Spleen (tissue), 11 donors: ENCODE results near the gene DNMBP. TPM values are rescaled to one million over a fixed set of nuclear protein-coding genes. Genes with fewer than 3 reads are reported as not detected.
"Not testable (repeated sequence)": the region's sequence is repeated elsewhere in the genome, so short reads cannot be mapped to it uniquely, and the experiment has no call there.

ENCODE experiments used
- DNase-seq: peaks from one replicate; pipeline ENCODE4 v3.0.0-alpha.2; 2020
- H3K27ac ChIP-seq, 8 donors: fragments of 200-600 bp; sonication (generic) in 7 of 8; 1 replicate in 4 of 8; 2 replicates in 4 of 8; pipeline versions ENCODE4 v1.5.0 to v1.8.0; 2016 to 2021; ENCODE audit warnings: inconsistent platforms in 4 of 8, mild to moderate bottlenecking in 4 of 8, moderate library complexity in 1 of 8
- H3K27me3 ChIP-seq, 7 donors: fragments of 200-600 bp; sonication (generic) in 6 of 7; replicated peaks in 1 of 7; 1 replicate in 4 of 7; 2 replicates in 3 of 7; pipeline versions ENCODE4 v1.5.0 to v1.8.0; 2016 to 2021; ENCODE audit warnings: inconsistent platforms in 3 of 7, mild to moderate bottlenecking in 1 of 7
- H3K36me3 ChIP-seq, 6 donors: fragments of 200-600 bp; sonication (generic) in 5 of 6; 1 replicate in 4 of 6; 2 replicates in 2 of 6; pipeline versions ENCODE4 v1.5.0 to v1.8.0; 2016 to 2021; ENCODE audit warnings: inconsistent platforms in 2 of 6
- H3K4me1 ChIP-seq, 6 donors: fragments of 200-600 bp; sonication (generic) in 5 of 6; 1 replicate in 3 of 6; 2 replicates in 3 of 6; pipeline versions ENCODE4 v1.5.0 to v1.8.0; 2016 to 2021; ENCODE audit warnings: inconsistent platforms in 3 of 6
- H3K4me3 ChIP-seq, 8 donors: fragments of 200-600 bp; sonication (generic) in 7 of 8; 1 replicate in 4 of 8; 2 replicates in 4 of 8; pipeline versions ENCODE4 v1.5.0 to v1.8.0; 2016 to 2021; ENCODE audit warnings: inconsistent platforms in 4 of 8, mild to moderate bottlenecking in 4 of 8, moderate library complexity in 2 of 8
- H3K9me3 ChIP-seq, 8 donors: fragments of 200-600 bp; sonication (generic) in 7 of 8; 1 replicate in 4 of 8; 2 replicates in 4 of 8; pipeline versions ENCODE4 v1.5.0 to v1.8.0; 2016 to 2021; ENCODE audit warnings: inconsistent platforms in 4 of 8
- POLR2A ChIP-seq, 3 donors: fragments of 450-650 bp; IDR thresholded peaks; one replicate each; pipeline ENCODE4 v1.5.1; 2017; ENCODE audit warnings: antibody characterized with exemption in 3 of 3, mild to moderate bottlenecking in 1 of 3
- POLR2AphosphoS5 ChIP-seq, 3 donors: sonication (generic); formaldehyde crosslinking; IDR thresholded peaks; one replicate each; pipeline ENCODE4 v1.5.1; 2017; ENCODE audit warnings: antibody characterized with exemption in 3 of 3
- WGBS, 5 donors: extraction: QIAGEN DNeasy Blood & Tissue Kit in 3 of 5; methylation state at CpG; one replicate each; pipeline versions ENCODE4 v1.1.5 to v1.1.7; 2013 to 2018; 5-methylcytosine and 5-hydroxymethylcytosine counted together
- intact Hi-C: fragments of 100-400 bp; cut with DNase I; formaldehyde crosslinking; loops from one replicate; pipeline ENCODE4 v1.15.0; 2023; ENCODE audit warnings: low total_unique reads
- polyA plus RNA-seq, 3 donors: library from polyadenylated mRNA; stranded (reverse); fragments of 200-250 nt; gene quantifications; one replicate each; pipeline ENCODE4 v1.2.1, GENCODE V29; 2013
- total RNA-seq, 7 donors: library from RNA; depleted of rRNA in 3 of 7; stranded (reverse); fragments of >200 nt in 3 of 7; fragmentation: NEBNext Ultra II Directional in 4 of 7; extraction: Animal tissue kit (Norgen Biotek cat#: 25700) in 4 of 7; gene quantifications; one replicate each; pipeline versions ENCODE4 v1.1.0 to v1.2.1, GENCODE V29; 2016 to 2021
- TF ChIP-seq, protein P1 (sequence below), 11 experiments: fragments of 200-600 bp in 7 of 11; fragments of 450-650 bp in 4 of 11; sonication (generic) in 4 of 11; IDR thresholded peaks in 8 of 11; conservative IDR thresholded peaks in 3 of 11; 1 replicate in 7 of 11; 2 replicates in 4 of 11; pipeline versions ENCODE4 v1.4.0 to v1.8.0; 2016 to 2021; ENCODE audit warnings: antibody characterized with exemption in 11 of 11, inconsistent platforms in 4 of 11, mild to moderate bottlenecking in 1 of 11
- donor health status: healthy with polysubstance abuse.
- donor health status: DM: no; HTN: no; CAD: no; lungs with moderate emphysema.
- donor health status: DM: no; HTN: no; CAD: no.
- donor health status: Bipolar disorder and iron deficiency.
- donor health status: healthy.
- donor health status: DM: no; HTN: no; CAD: no.
- donor health status: DM: yes; HTN: yes; CAD: no.

DNMBP gene
- total and polyA plus RNA-seq, 10 donors: 4.6 to 19.5 (median 15.9) TPM

DNA sequence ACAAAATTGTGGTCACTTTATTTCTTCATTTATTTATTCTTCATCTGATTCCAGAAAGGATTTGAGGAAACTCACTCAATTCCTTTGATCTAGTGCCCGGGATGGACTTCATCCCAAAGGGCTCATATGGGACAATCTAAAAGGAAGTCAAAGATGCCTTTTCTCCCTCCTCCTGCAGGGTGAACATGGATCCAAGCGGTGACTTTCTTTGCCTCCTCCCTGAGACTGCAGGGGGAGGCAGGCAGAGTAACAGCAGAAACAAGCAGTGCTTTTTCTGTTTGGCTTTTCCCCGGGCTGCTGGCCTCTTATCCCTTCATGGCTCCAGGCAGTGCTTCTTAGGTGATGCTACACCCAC, 10.0 kb upstream of the DNMBP start:
- 62 to 78% (median 71%) methylated on average over 3 of the region's 3 CpGs for WGBS, 5 donors
- Histone ChIP-seq H3K36me3 (no peaks in the 10 kb centered on the region), H3K4me1 (peaks cover 0 to 7% (median 2%) of the 10 kb centered on the region in 6 donors), H3K27ac (no peak overlapping the region), H3K27me3 (no peaks in the 10 kb centered on the region), H3K4me3 (no peak overlapping the region), H3K9me3 (no peaks in the 10 kb centered on the region)
- no peak for DNase-seq
- TF ChIP-seq, protein P1, sequence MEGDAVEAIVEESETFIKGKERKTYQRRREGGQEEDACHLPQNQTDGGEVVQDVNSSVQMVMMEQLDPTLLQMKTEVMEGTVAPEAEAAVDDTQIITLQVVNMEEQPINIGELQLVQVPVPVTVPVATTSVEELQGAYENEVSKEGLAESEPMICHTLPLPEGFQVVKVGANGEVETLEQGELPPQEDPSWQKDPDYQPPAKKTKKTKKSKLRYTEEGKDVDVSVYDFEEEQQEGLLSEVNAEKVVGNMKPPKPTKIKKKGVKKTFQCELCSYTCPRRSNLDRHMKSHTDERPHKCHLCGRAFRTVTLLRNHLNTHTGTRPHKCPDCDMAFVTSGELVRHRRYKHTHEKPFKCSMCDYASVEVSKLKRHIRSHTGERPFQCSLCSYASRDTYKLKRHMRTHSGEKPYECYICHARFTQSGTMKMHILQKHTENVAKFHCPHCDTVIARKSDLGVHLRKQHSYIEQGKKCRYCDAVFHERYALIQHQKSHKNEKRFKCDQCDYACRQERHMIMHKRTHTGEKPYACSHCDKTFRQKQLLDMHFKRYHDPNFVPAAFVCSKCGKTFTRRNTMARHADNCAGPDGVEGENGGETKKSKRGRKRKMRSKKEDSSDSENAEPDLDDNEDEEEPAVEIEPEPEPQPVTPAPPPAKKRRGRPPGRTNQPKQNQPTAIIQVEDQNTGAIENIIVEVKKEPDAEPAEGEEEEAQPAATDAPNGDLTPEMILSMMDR (IDR thresholded peaks at IDR 0.05 in 8 of 11, conservative IDR thresholded peaks at IDR 0.05 in 3 of 11): no peak
- TF ChIP-seq POLR2A (IDR thresholded peaks at IDR 0.05) (no peak), POLR2AphosphoS5 (IDR thresholded peaks at IDR 0.05) (no peak)
- intact Hi-C loops: no loop called here

GRCh38 chr10:100014071-100014762, 4.5 kb upstream of the DNMBP start:
- no peaks in the 10 kb centered on the region for H3K36me3 ChIP-seq
- H3K27ac ChIP-seq: peak overlapping the region in 7 of 8 donors; percentile 18 to 76 (median 58)
- WGBS, 5 donors: 54 to 77% (median 67%) methylated on average over 5 of the region's 5 CpGs
- no peak overlapping the region for H3K4me3 ChIP-seq
- H3K27me3 ChIP-seq: no peaks in the 10 kb centered on the region
- H3K4me1 ChIP-seq: peaks cover 0 to 18% (median 8%) of the 10 kb centered on the region in 6 donors
- no peak for TF ChIP-seq POLR2AphosphoS5 (IDR thresholded peaks at IDR 0.05)
- TF ChIP-seq, protein P1 (IDR thresholded peaks at IDR 0.05 in 8 of 11, conservative IDR thresholded peaks at IDR 0.05 in 3 of 11): no peak
- TF ChIP-seq POLR2A (IDR thresholded peaks at IDR 0.05): no peak
- no peak for DNase-seq
- H3K9me3 ChIP-seq: no peaks in the 10 kb centered on the region
- intact Hi-C loops: no loop called here

GRCh38 chr10:100013621-100014020, 3.9 kb upstream of the DNMBP start:
- Histone ChIP-seq H3K4me1 (peaks cover 2 to 24% (median 14%) of the 10 kb centered on the region in 6 donors), H3K27ac (peak overlapping the region in 7 of 8 donors; percentile 18 to 76 (median 58))
- intact Hi-C loops: no loop called here

DNA sequence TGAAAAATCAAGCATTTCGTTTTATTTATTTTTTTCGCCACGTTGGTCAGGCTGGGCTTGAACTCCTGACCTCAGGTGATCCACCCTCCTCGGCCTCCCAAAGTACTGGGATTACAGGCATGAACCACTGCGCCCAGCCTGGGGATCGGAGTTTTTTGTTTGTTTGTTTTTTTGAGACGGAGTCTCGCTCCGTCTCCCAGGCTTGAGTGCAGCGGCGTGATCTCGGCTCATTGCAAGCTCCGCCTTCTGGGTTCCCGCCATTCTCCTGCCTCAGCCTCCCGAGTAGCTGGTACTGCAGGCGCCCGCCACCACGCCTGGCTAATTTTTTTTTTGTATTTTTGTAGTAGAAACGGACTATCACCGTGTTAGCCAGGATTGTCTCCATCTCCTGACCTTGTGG, 2.2 kb upstream of the DNMBP start:
- DNase-seq, H3K27me3 ChIP-seq, H3K4me3 ChIP-seq, H3K9me3 ChIP-seq, H3K36me3 ChIP-seq, intact Hi-C loops, H3K27ac ChIP-seq: not testable (repeated sequence)
- WGBS, 5 donors: 94 to 98% (median 95%) methylated on average over 20 of the region's 20 CpGs
- peaks cover 8 to 41% (median 31%) of the 10 kb centered on the region in 6 donors for H3K4me1 ChIP-seq

More at GRCh38 chr10:100013621-100014020, 3.9 kb upstream of the DNMBP start:
- no peak for DNase-seq
- Histone ChIP-seq H3K36me3 (no peaks in the 10 kb centered on the region), H3K4me3 (no peak overlapping the region), H3K27me3 (no peaks in the 10 kb centered on the region), H3K9me3 (no peaks in the 10 kb centered on the region)
- WGBS, 5 donors: 50 to 85% (median 74%) methylated on average over 1 of the region's 1 CpG
- TF ChIP-seq POLR2AphosphoS5 (IDR thresholded peaks at IDR 0.05) (no peak), POLR2A (IDR thresholded peaks at IDR 0.05) (no peak)
- TF ChIP-seq, protein P1 (IDR thresholded peaks at IDR 0.05 in 8 of 11, conservative IDR thresholded peaks at IDR 0.05 in 3 of 11): no peak
